Common myeloid progenitor, CD34-positive (primary cell): Measurements from ENCODE around the gene SLC19A1.

Experiments used
- CTCF ChIA-PET: fragments of 350-600 bp; sonication (Branson Sonifier 250); formaldehyde crosslinking; loops from one replicate; lab custom pipeline; 2021; ENCODE audit warnings: antibody characterized with exemption; lab: Charles Lee
- POLR2A ChIA-PET: fragments of 350-600 bp; sonication (Branson Sonifier 250); formaldehyde crosslinking; loops from one replicate; lab custom pipeline; 2021; ENCODE audit warnings: antibody characterized with exemption; lab: Charles Lee
- DNase-seq, 3 donors: peaks; one replicate each; pipeline versions ENCODE4 v3.0.0 to v3.0.0-alpha.2; 2013
- H3K27ac ChIP-seq, 2 experiments: 1 replicate in 1 of 2; 2 replicates in 1 of 2; pipeline ENCODE4 v1.7.0; 2013; ENCODE audit warnings: inconsistent platforms in 2 of 2, low read length in 2 of 2, mild to moderate bottlenecking in 2 of 2, low read depth in 1 of 2, moderate library complexity in 1 of 2; ENCODE audit not compliant: severe bottlenecking in 2 of 2, insufficient read depth in 1 of 2, poor library complexity in 1 of 2
- H3K27me3 ChIP-seq, 5 experiments: replicated peaks in 2 of 5; 1 replicate in 3 of 5; 2 replicates in 2 of 5; pipeline versions ENCODE4 v1.6.1 to v1.7.0; 2013; ENCODE audit warnings: low read length in 4 of 5, mild to moderate bottlenecking in 2 of 5, moderate library complexity in 2 of 5, inconsistent platforms in 1 of 5; ENCODE audit not compliant: insufficient read depth in 5 of 5, control insufficient read depth in 4 of 5
- H3K36me3 ChIP-seq, 4 experiments: 1 replicate in 2 of 4; 2 replicates in 2 of 4; pipeline versions ENCODE4 v1.6.1 to v1.7.0; 2013; ENCODE audit warnings: low read length in 3 of 4, control low read depth in 1 of 4, mild to moderate bottlenecking in 1 of 4; ENCODE audit not compliant: control insufficient read depth in 4 of 4, insufficient read depth in 4 of 4
- H3K4me1 ChIP-seq, 4 experiments: 1 replicate in 3 of 4; 2 replicates in 1 of 4; pipeline versions ENCODE4 v1.6.1 to v1.7.1; 2013; ENCODE audit warnings: low read length in 3 of 4, mild to moderate bottlenecking in 3 of 4, control low read depth in 1 of 4, inconsistent platforms in 1 of 4, moderate library complexity in 1 of 4; ENCODE audit not compliant: control insufficient read depth in 4 of 4, insufficient read depth in 4 of 4; ENCODE audit errors: control extremely low read depth in 1 of 4
- H3K4me3 ChIP-seq, 7 experiments: 1 replicate in 4 of 7; 2 replicates in 3 of 7; pipeline versions ENCODE4 v1.5.1 to v1.7.0; 2013; ENCODE audit warnings: mild to moderate bottlenecking in 7 of 7, low read length in 6 of 7, moderate library complexity in 6 of 7, inconsistent platforms in 2 of 7, low read depth in 2 of 7, control low read depth in 1 of 7; ENCODE audit not compliant: insufficient read depth in 4 of 7, control insufficient read depth in 1 of 7; ENCODE audit errors: extremely low read depth in 1 of 7
- H3K9me3 ChIP-seq, 5 experiments: 1 replicate in 4 of 5; 2 replicates in 1 of 5; pipeline versions ENCODE4 v1.6.1 to v1.7.1; 2013; ENCODE audit warnings: low read length in 4 of 5, mild to moderate bottlenecking in 2 of 5, inconsistent platforms in 1 of 5, low read depth in 1 of 5, moderate library complexity in 1 of 5; ENCODE audit not compliant: control insufficient read depth in 4 of 5, insufficient read depth in 2 of 5; ENCODE audit errors: control extremely low read depth in 1 of 5
- WGBS: methylation state at CpG from one replicate; pipeline ENCODE4 v1.1.5; 2013; ENCODE audit not compliant: insufficient coverage; 5-methylcytosine and 5-hydroxymethylcytosine counted together

Gene SLC19A1

DNA sequence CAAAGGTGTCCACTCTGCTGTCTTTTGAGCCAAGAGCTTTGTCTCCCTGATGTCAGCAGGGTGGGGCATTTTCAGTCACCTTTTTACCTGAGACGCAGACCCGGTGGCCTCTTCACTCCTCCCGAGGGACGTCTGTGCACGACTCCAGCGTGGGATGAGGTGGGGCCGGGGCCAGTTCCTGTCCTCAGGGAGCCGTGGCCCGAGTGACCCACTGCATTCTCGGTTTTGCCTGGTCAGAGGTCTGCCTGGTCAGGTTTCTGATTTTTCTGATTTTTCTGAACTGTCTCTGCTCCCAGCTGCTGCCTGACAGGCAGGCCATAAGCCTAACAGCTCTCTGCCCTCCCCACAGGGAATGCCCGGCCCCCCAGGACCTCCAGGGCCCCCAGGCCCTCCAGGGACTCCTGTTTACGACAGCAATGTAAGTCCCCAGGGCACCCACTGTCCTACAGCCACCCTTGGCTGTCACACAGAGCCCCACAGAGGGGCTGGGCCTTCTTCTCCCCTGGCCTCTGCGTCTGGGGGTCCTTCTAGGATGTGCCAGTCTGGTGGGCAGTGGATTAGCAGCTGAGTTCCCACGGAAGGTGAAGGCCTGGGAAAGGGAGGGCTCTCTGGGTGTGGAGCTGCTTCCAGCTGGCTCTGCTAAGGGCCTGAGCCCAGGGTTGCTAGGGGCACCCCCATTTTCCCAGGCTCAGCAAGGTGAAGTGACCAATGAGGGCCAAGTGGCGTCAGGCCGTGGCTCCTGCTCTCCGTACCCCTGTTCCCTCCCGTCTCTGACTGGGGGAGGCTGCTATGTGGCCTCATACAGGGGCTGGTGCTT is 45.9 kb downstream of the SLC19A1 start:
- H3K9me3 ChIP-seq: no peaks in the 10 kb centered on the region
- 97% methylated on average over 17 of the region's 18 CpGs for WGBS
- H3K27ac ChIP-seq: no peak overlapping the region
- H3K4me1 ChIP-seq: no peaks in the 10 kb centered on the region
- no peak overlapping the region for H3K4me3 ChIP-seq
- POLR2A ChIA-PET: no interaction called here
- no peak for DNase-seq
- peaks cover 0 to 2% (median 0%) of the 10 kb centered on the region in 4 experiments for H3K36me3 ChIP-seq
- CTCF ChIA-PET: no interaction called here
- H3K27me3 ChIP-seq: no peaks in the 10 kb centered on the region

DNA sequence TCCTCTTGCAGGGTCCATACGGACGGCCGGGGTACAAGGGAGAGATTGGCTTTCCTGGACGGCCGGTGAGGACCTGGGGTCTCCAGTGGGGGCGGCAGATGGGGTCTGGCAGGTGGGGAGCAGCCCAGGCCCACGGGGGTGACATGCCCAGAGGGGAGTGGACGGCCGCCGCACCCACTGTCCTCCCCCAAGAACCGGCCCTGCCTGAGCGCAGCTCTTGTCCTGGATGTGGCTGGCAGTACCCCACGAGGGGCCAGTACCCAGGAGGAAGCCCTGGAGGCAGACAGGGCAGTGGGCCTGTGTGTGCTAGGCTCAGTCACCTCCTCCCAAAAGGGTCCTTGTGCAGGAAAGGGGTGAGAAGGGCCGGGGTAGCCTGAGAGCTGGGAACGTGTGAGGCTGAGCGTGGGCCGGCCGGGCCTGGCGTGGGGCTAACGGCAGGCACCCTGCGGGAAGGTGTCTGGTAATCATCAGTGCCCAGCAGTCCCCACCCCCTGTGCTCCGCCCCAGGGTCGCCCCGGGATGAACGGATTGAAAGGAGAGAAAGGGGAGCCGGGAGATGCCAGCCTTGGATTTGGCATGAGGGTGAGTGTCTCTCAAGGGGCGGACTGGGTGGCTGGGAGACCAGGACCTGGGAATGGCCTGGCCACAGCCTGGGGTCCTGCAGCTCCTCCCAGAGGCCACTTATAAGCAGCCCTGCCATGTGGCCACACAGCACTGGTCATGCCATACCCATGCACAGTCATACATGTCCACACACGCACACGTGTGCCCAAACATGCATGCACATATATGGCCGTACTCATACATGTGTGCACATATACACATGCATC is 47.2 kb downstream of the SLC19A1 start:
- Histone ChIP-seq H3K36me3 (peaks cover 0 to 2% (median 0%) of the 10 kb centered on the region in 4 experiments), H3K27me3 (no peaks in the 10 kb centered on the region), H3K4me3 (no peak overlapping the region), H3K27ac (no peak overlapping the region), H3K4me1 (peaks cover 0 to 9% (median 0%) of the 10 kb centered on the region in 4 experiments), H3K9me3 (no peaks in the 10 kb centered on the region)
- ChIA-PET POLR2A (no interaction called here), CTCF (interaction anchor here (1.9 kb wide), 1 partner anchor 12 kb away, joined by 6 read pairs; no protein-coding TSS in a partner anchor)
- 94% methylated on average over 24 of the region's 30 CpGs for WGBS
- DNase-seq: no peak

DNA sequence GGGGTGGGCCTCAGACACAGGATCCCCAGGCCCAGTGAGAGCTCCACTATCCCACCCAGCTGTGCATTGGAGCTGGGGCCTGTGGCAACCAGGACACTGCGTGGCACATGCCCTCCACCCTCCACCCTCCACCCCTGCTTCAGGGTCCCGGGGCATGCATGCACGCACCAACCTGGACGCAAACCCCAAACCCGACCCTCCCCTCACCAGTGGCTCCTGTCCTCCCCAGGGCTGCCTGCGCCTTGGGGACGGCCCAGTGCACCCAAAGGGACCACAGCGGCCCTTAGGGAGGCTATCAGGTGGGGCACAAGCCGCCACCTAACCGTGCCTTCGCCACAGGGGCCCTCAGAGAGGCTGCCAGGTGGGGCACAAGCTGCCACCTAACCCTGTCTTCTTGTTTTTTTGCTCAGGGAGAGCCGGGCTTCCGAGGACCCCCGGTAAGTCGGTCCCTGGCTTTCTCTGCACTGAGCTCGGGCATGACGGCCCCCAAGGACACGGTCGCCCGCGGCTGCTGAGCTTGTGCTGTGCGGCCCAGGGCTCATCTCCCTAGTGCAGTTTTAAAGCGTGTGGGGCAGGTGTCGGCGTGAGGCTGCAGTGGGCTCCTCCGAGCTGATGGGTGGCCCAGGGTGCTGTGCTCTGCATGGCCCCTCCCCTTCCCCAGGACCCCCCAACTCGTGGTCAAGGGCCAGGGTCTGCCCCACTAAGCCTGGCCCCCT is 47.9 kb downstream of the SLC19A1 start:
- H3K4me3 ChIP-seq: no peak overlapping the region
- H3K4me1 ChIP-seq: peaks cover 0 to 10% (median under 1%) of the 10 kb centered on the region in 4 experiments
- no peak for DNase-seq
- H3K27me3 ChIP-seq: no peaks in the 10 kb centered on the region
- no peaks in the 10 kb centered on the region for H3K9me3 ChIP-seq
- H3K36me3 ChIP-seq: peaks cover 0 to 2% (median 0%) of the 10 kb centered on the region in 4 experiments
- ChIA-PET CTCF (interaction anchor here (1.9 kb wide), 1 partner anchor 11 kb away, joined by 6 read pairs; no protein-coding TSS in a partner anchor), POLR2A (no interaction called here)
- H3K27ac ChIP-seq: no peak overlapping the region
- WGBS: 95% methylated on average over 25 of the region's 27 CpGs

GRCh38 chr21:45493401-45494001 is 48.7 kb downstream of the SLC19A1 start:
- H3K4me3 ChIP-seq: no peak overlapping the region
- ChIA-PET CTCF (interaction anchor here (1.9 kb wide), 1 partner anchor 11 kb away, joined by 6 read pairs; no protein-coding TSS in a partner anchor), POLR2A (no interaction called here)
- peaks cover 0 to 2% (median 0%) of the 10 kb centered on the region in 4 experiments for H3K36me3 ChIP-seq
- WGBS: 95% methylated on average over 14 of the region's 21 CpGs
- DNase-seq: no peak
- H3K27me3 ChIP-seq: no peaks in the 10 kb centered on the region
- no peaks in the 10 kb centered on the region for H3K9me3 ChIP-seq
- peaks cover 0 to 10% (median under 1%) of the 10 kb centered on the region in 4 experiments for H3K4me1 ChIP-seq
- no peak overlapping the region for H3K27ac ChIP-seq

DNA sequence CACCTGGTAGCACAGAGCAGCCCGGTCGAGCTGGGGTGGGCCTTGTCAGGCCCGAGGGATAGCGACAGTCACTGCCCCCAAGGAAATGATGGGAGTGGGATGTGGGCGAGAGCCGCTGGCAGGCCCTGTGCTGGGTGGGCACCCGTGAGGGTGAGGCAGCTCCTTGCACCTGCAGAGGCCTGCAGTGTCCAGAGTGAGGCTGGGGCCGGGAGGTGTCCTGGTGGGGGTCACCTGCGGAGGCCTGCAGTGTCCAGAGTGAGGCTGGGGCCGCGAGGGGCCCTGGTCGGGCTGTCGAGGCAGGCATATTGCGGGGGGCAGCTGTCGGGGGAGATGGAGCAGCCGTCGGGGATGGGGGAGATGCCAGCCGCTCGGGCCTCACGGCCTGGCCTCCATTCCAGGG is 49.5 kb downstream of the SLC19A1 start:
- ChIA-PET POLR2A (no interaction called here), CTCF (interaction anchor here (0.6 to 1.3 kb wide), 2 partner anchors 10 to 35 kb away, joined by 3 to 5 read pairs; no protein-coding TSS in a partner anchor)
- Histone ChIP-seq H3K27ac (no peak overlapping the region), H3K4me1 (peaks cover 0 to 10% (median under 1%) of the 10 kb centered on the region in 4 experiments), H3K9me3 (no peaks in the 10 kb centered on the region), H3K27me3 (no peaks in the 10 kb centered on the region), H3K36me3 (peaks cover 0 to 2% (median 0%) of the 10 kb centered on the region in 4 experiments), H3K4me3 (no peak overlapping the region)
- no peak for DNase-seq
- WGBS: 95% methylated on average over 17 of the region's 20 CpGs

- DNase-seq: no peak
- Histone ChIP-seq H3K27ac (no peak overlapping the region), H3K27me3 (no peaks in the 10 kb centered on the region), H3K36me3 (no peaks in the 10 kb centered on the region), H3K4me1 (peaks cover 0 to 10% (median under 1%) of the 10 kb centered on the region in 4 experiments), H3K4me3 (no peak overlapping the region), H3K9me3 (no peaks in the 10 kb centered on the region)
- POLR2A ChIA-PET: no interaction called here
- 97% methylated on average over 4 of the region's 9 CpGs for WGBS
- CTCF ChIA-PET: interaction anchor here (1.3 kb wide), 1 partner anchor 8 kb away, joined by 5 read pairs; no protein-coding TSS in a partner anchor
Measured at GRCh38 chr21:45491623-45492022, 50.6 kb downstream of the SLC19A1 start.
